SK-N-SH (cell line): ENCODE measurements around the gene PITPNM3. TPM values are rescaled to one million over a fixed set of nuclear protein-coding genes. Genes with fewer than 3 reads are reported as not detected.

Experiments used
- CTCF ChIA-PET: fragments of 300-600, 350-600 bp; formaldehyde crosslinking; extraction: SDS; loops from one replicate; lab custom pipeline; 2021; lab: Yijun Ruan, JAX
- POLR2A ChIA-PET: fragments of 350-600 bp; sonication (Branson Sonifier 250); formaldehyde crosslinking; extraction: SDS; loops from one replicate; lab custom pipeline; 2020; ENCODE audit warnings: antibody characterized with exemption, inconsistent platforms; lab: Yijun Ruan, JAX
- DNase-seq: peaks from one replicate; pipeline ENCODE4 v3.0.0; 2012
- H2AFZ ChIP-seq: fragments of 200-600 bp; sonication (generic); 2 replicates; pipeline ENCODE4 v1.8.1; 2016; ENCODE audit warnings: antibody characterized with exemption, mild to moderate bottlenecking, low read depth
- H3F3A ChIP-seq: fragments of 200-600 bp; sonication (generic); replicated peaks from 2 replicates; pipeline ENCODE3; 2016; ENCODE audit warnings: antibody characterized with exemption, mild to moderate bottlenecking; ENCODE audit not compliant: insufficient read depth
- H3K27ac ChIP-seq, 2 experiments: fragments of 200-500 bp in 1 of 2; fragments of 200-600 bp in 1 of 2; sonication (Bioruptor generic) in 1 of 2; sonication (generic), shearing (Covaris generic) in 1 of 2; 2 replicates each; pipeline versions ENCODE4 v1.5.1 to v1.6.1; 2014 to 2016; ENCODE audit warnings: low read depth in 2 of 2, inconsistent platforms in 1 of 2, low read length in 1 of 2, mild to moderate bottlenecking in 1 of 2, mixed read lengths in 1 of 2
- H3K27me3 ChIP-seq: fragments of 200-600 bp; sonication (generic), shearing (Covaris generic); 2 replicates; pipeline ENCODE4 v1.6.1; 2016; ENCODE audit warnings: mixed run types; ENCODE audit not compliant: insufficient read depth
- H3K36me3 ChIP-seq, 2 experiments: fragments of 200-500 bp in 1 of 2; fragments of 200-600 bp in 1 of 2; sonication (Bioruptor generic) in 1 of 2; sonication (generic) in 1 of 2; replicated peaks in 1 of 2; 2 replicates each; pipeline versions ENCODE3 to v1.5.1; 2014 to 2016; ENCODE audit warnings: low read length in 1 of 2, mild to moderate bottlenecking in 1 of 2; ENCODE audit not compliant: insufficient read depth in 2 of 2, control insufficient read depth in 1 of 2
- H3K4me1 ChIP-seq, 2 experiments: fragments of 200-500 bp in 1 of 2; fragments of 200-600 bp in 1 of 2; sonication (Bioruptor generic) in 1 of 2; sonication (generic), shearing (Covaris generic) in 1 of 2; 2 replicates each; pipeline versions ENCODE4 v1.5.1 to v1.6.1; 2014 to 2016; ENCODE audit warnings: low read depth in 1 of 2, low read length in 1 of 2, mixed run types in 1 of 2; ENCODE audit not compliant: insufficient read depth in 2 of 2, control insufficient read depth in 1 of 2
- H3K4me2 ChIP-seq: fragments of 200-600 bp; sonication (generic), shearing (Covaris generic); 2 replicates; pipeline ENCODE4 v1.6.1; 2017; ENCODE audit warnings: mixed run types
- H3K4me3 ChIP-seq, 2 experiments: fragments of 200-500 bp in 1 of 2; fragments of 200-600 bp in 1 of 2; sonication (Bioruptor generic) in 1 of 2; sonication (generic), shearing (Covaris generic) in 1 of 2; 2 replicates each; pipeline versions ENCODE4 v1.5.1 to v1.8.1; 2014 to 2016; ENCODE audit warnings: low read depth in 2 of 2, inconsistent platforms in 1 of 2, low read length in 1 of 2, mild to moderate bottlenecking in 1 of 2, mixed read lengths in 1 of 2, moderate library complexity in 1 of 2
- H3K79me2 ChIP-seq: fragments of 200-600 bp; sonication (generic); 2 replicates; pipeline ENCODE4 v1.8.1; 2017; ENCODE audit warnings: mild to moderate bottlenecking; ENCODE audit not compliant: insufficient read depth
- H3K9ac ChIP-seq: fragments of 200-600 bp; sonication (generic); 2 replicates; pipeline ENCODE4 v1.6.1; 2017; ENCODE audit warnings: mixed run types
- H3K9me2 ChIP-seq: fragments of 200-600 bp; sonication (generic); 2 replicates; pipeline ENCODE4 v1.6.1; 2017; ENCODE audit warnings: mixed run types
- H3K9me3 ChIP-seq: fragments of 200-600 bp; sonication (generic); 2 replicates; pipeline ENCODE4 v1.6.1; 2017; ENCODE audit warnings: mixed run types, mild to moderate bottlenecking, moderate library complexity
- H4K20me1 ChIP-seq: fragments of 200-600 bp; sonication (generic); 2 replicates; pipeline ENCODE4 v1.6.1; 2017; ENCODE audit warnings: mild to moderate bottlenecking, mixed run types; ENCODE audit not compliant: insufficient read depth
- CTCF ChIP-seq: fragments of 200-600 bp; sonication (generic); IDR thresholded peaks from 2 replicates; pipeline ENCODE4 v1.6.1; 2017; ENCODE audit warnings: antibody characterized with exemption, mild to moderate bottlenecking, moderate library complexity
- FOSL2 ChIP-seq: IDR thresholded peaks from 2 replicates; pipeline ENCODE4 v1.4.0; 2012; ENCODE audit warnings: low read depth, mild to moderate bottlenecking, moderate library complexity, borderline replicate concordance
- MEF2A ChIP-seq: IDR thresholded peaks from 2 replicates; pipeline ENCODE4 v1.4.0; 2012; ENCODE audit warnings: low read depth, borderline replicate concordance
- RAD21 ChIP-seq: IDR thresholded peaks from 2 replicates; pipeline ENCODE4 v1.6.1; 2012; ENCODE audit warnings: mild to moderate bottlenecking, low read length
- RCOR1 ChIP-seq: fragments of 150-350 bp; IDR thresholded peaks from 2 replicates; pipeline ENCODE4 v1.6.1; 2017; ENCODE audit warnings: antibody characterized with exemption, low read length
- SMC3 ChIP-seq: IDR thresholded peaks from 2 replicates; pipeline ENCODE4 v1.6.1; 2012; ENCODE audit warnings: low read depth, low read length, improper control_type of control experiment
- TCF12 ChIP-seq: IDR thresholded peaks from 2 replicates; pipeline ENCODE4 v1.4.0; 2012
- TEAD4 ChIP-seq: IDR thresholded peaks from 2 replicates; pipeline ENCODE4 v1.4.0; 2012; ENCODE audit warnings: mild to moderate bottlenecking, borderline replicate concordance; ENCODE audit not compliant: insufficient read depth
- USF2 ChIP-seq: fragments of 150-350 bp; IDR thresholded peaks from 2 replicates; pipeline ENCODE4 v1.6.1; 2017; ENCODE audit warnings: antibody characterized with exemption, low read length, low read depth, borderline replicate concordance
- WGBS: methylation state at CpG from one replicate; pipeline ENCODE4 v1.1.6; 2017; ENCODE audit warnings: low lambda C conversion rate; 5-methylcytosine and 5-hydroxymethylcytosine counted together
- polyA plus RNA-seq, 3 experiments: library from polyadenylated mRNA; depleted of rRNA; stranded (reverse); fragments of >200 nt; gene quantifications; 2 replicates each; pipeline ENCODE4 v1.2.3, GENCODE V29; 2012

The PITPNM3 gene
- polyA plus RNA-seq, 1 of the 3 experiments (the other 2 are of a cell fraction), result 0.82 TPM

GRCh38 chr17:6509921-6510320, 46.4 kb downstream of the PITPNM3 start:
- H3K4me1 ChIP-seq, result peaks cover 0 to 34% of the 10 kb centered on the region in 2 experiments; a peak in 2 of 4 replicates
- CTCF ChIA-PET, result interaction anchor here (1.1 kb wide), 1 partner anchor 37 kb away, joined by 4 read pairs; no protein-coding TSS in a partner anchor
- H3K9me2 ChIP-seq, result no peaks in the 10 kb centered on the region
- H3K9me3 ChIP-seq, result no peaks in the 10 kb centered on the region
- no peak overlapping the region for H3K9ac ChIP-seq
- H3K79me2 ChIP-seq, result no peaks in the 10 kb centered on the region
- no peak for TF ChIP-seq TCF12
- TF ChIP-seq MEF2A, result no peak
- TF ChIP-seq RCOR1, result no peak
- no peak for TF ChIP-seq RAD21
- no peak for TF ChIP-seq USF2
- H3K4me2 ChIP-seq, result no peak overlapping the region
- H3K27ac ChIP-seq, result no peak overlapping the region
- H4K20me1 ChIP-seq, result no peaks in the 10 kb centered on the region
- no peaks in the 10 kb centered on the region for H3K36me3 ChIP-seq
- H3K27me3 ChIP-seq, result no peaks in the 10 kb centered on the region
- no peak for DNase-seq
- H3F3A ChIP-seq, result peaks cover 11% of the 10 kb centered on the region
- POLR2A ChIA-PET, result no interaction called here
- 82% methylated on average over 4 of the region's 4 CpGs for WGBS
- no peak overlapping the region for H3K4me3 ChIP-seq
- H2AFZ ChIP-seq, result no peak overlapping the region

GRCh38 chr17:6509031-6509771, 47.2 kb downstream of the PITPNM3 start:
- 92% methylated on average over 9 of the region's 11 CpGs for WGBS
- Histone ChIP-seq H3F3A (peaks cover 11% of the 10 kb centered on the region), H3K9me2 (no peaks in the 10 kb centered on the region), H3K4me1 (peaks cover 0 to 34% of the 10 kb centered on the region in 2 experiments; a peak in 2 of 4 replicates), H2AFZ (no peak overlapping the region), H3K27me3 (no peaks in the 10 kb centered on the region), H4K20me1 (no peaks in the 10 kb centered on the region), H3K9me3 (no peaks in the 10 kb centered on the region), H3K36me3 (no peaks in the 10 kb centered on the region), H3K79me2 (no peaks in the 10 kb centered on the region), H3K4me3 (no peak overlapping the region), H3K9ac (no peak overlapping the region), H3K27ac (no peak overlapping the region), H3K4me2 (no peak overlapping the region)
- ChIA-PET POLR2A (no interaction called here), CTCF (interaction anchor here (1.1 to 2.4 kb wide), 2 partner anchors 36 kb away, joined by 4 to 5 read pairs; no protein-coding TSS in a partner anchor)
- no peak for DNase-seq
- no peak for TF ChIP-seq CTCF
- no peak for TF ChIP-seq TEAD4
- TF ChIP-seq FOSL2, result no peak
- no peak for TF ChIP-seq SMC3
